Vagina (tissue), 2 donors: Measurements from ENCODE around the gene DIPK1B.

Experiments
- CTCF ChIP-seq, 3 experiments: fragments of 450-650 bp in 2 of 3; fragments of 200-600 bp in 1 of 3; sonication (generic) in 1 of 3; IDR thresholded peaks; one replicate each; pipeline ENCODE4 v1.5.1; 2017 to 2019; ENCODE audit warnings: antibody characterized with exemption in 3 of 3, mild to moderate bottlenecking in 2 of 3, moderate library complexity in 2 of 3
- POLR2A ChIP-seq, 2 donors: fragments of 450-650 bp; IDR thresholded peaks; one replicate each; pipeline ENCODE4 v1.6.1; 2017; ENCODE audit warnings: antibody characterized with exemption in 2 of 2, mild to moderate bottlenecking in 2 of 2, moderate library complexity in 2 of 2
- POLR2AphosphoS5 ChIP-seq, 2 donors: sonication (generic); formaldehyde crosslinking; IDR thresholded peaks; one replicate each; pipeline ENCODE4 v1.9.0; 2017; ENCODE audit warnings: antibody characterized with exemption in 2 of 2, mild to moderate bottlenecking in 2 of 2, low read depth in 1 of 2; ENCODE audit not compliant: insufficient read depth in 1 of 2

GRCh38 chr9:136683173-136683745, 29.1 kb upstream of the DIPK1B start:
- TF ChIP-seq CTCF (IDR thresholded peaks at IDR 0.05) (no peak), POLR2A (IDR thresholded peaks at IDR 0.05) (no peak), POLR2AphosphoS5 (IDR thresholded peaks at IDR 0.05; ENCODE audit: insufficient read depth in 1 of 2, low read depth in 1 of 2) (no peak)
